Kidney (tissue), 14 donors: Measurements from ENCODE around the gene TFAP2C. TPM values are rescaled to one million over a fixed set of nuclear protein-coding genes. Genes with fewer than 3 reads are reported as not detected.

Experiments used
- DNase-seq, 5 donors: peaks; one replicate each; pipeline ENCODE4 v3.0.0-alpha.2; 2013 to 2020
- FAIRE-seq: peaks from 2 replicates; lab custom pipeline; 2012; peaks lifted over from hg19 to GRCh38; lab: Jason Lieb, UNC
- H3K27ac ChIP-seq, 2 donors: one replicate each; pipeline ENCODE4 v1.7.0; 2013; ENCODE audit warnings: low read depth in 2 of 2, low read length in 2 of 2, inconsistent platforms in 1 of 2
- H3K27me3 ChIP-seq: one replicate; pipeline ENCODE4 v1.7.1; 2013; ENCODE audit warnings: low read length, inconsistent platforms; ENCODE audit not compliant: control insufficient read depth, insufficient read depth
- H3K36me3 ChIP-seq, 3 donors: one replicate each; pipeline versions ENCODE4 v1.7.0 to v1.7.1; 2013; ENCODE audit warnings: low read length in 3 of 3, control low read depth in 1 of 3, inconsistent platforms in 1 of 3; ENCODE audit not compliant: insufficient read depth in 3 of 3, control insufficient read depth in 2 of 3
- H3K4me1 ChIP-seq, 3 donors: one replicate each; pipeline versions ENCODE4 v1.7.0 to v1.7.1; 2013; ENCODE audit warnings: low read length in 3 of 3, inconsistent platforms in 1 of 3, low read depth in 1 of 3; ENCODE audit not compliant: control insufficient read depth in 2 of 3, insufficient read depth in 2 of 3
- H3K4me3 ChIP-seq, 3 donors: one replicate each; pipeline versions ENCODE4 v1.7.0 to v1.8.1; 2013; ENCODE audit warnings: low read length in 3 of 3, control low read depth in 1 of 3, inconsistent platforms in 1 of 3
- H3K9ac ChIP-seq, 3 donors: one replicate each; pipeline versions ENCODE4 v1.7.0 to v1.7.1; 2013; ENCODE audit warnings: low read length in 3 of 3, control low read depth in 1 of 3, inconsistent platforms in 1 of 3
- H3K9me3 ChIP-seq, 3 donors: one replicate each; pipeline versions ENCODE4 v1.7.0 to v1.7.1; 2013; ENCODE audit warnings: low read length in 3 of 3, control low read depth in 1 of 3, inconsistent platforms in 1 of 3; ENCODE audit not compliant: control insufficient read depth in 2 of 3, insufficient read depth in 1 of 3
- CTCF ChIP-seq: IDR thresholded peaks from 3 replicates; pipeline ENCODE4 v1.5.1; 2012; ENCODE audit warnings: mild to moderate bottlenecking, moderate library complexity, borderline replicate concordance; ENCODE audit not compliant: insufficient read depth; ENCODE audit errors: extremely low read depth
- intact Hi-C: fragments of 100-400 bp; cut with DNase I; formaldehyde crosslinking; loops from one replicate; pipeline ENCODE4 v1.11.1; 2022
- polyA plus RNA-seq: library from polyadenylated mRNA; stranded (reverse); fragments of 350-450 nt; fragmentation: Illumina TruSeq; extraction: RNeasy Lipid Tissue Mini Kit (QIAGEN cat#74804); gene quantifications from one replicate; pipeline ENCODE4 v1.2.3, GENCODE V29; 2014; ENCODE audit warnings: low read depth, low replicate concordance; ENCODE audit not compliant: insufficient read depth
- total RNA-seq: library from RNA; stranded (reverse); fragmentation: NEBNext Ultra II Directional; extraction: Animal tissue kit (Norgen Biotek cat#: 25700); gene quantifications from one replicate; pipeline ENCODE4 v1.2.1, GENCODE V29; 2021
- donor health status: control.
- donor health status: control.
- donor health status: control.
- donor health status: control.
- donor health status: control.
- donor health status: DM: yes; HTN: yes; CAD: no.
- donor health status: Normal renal cell carcinoma (clear cell type).

TFAP2C gene
- total and polyA plus RNA-seq, 2 donors from 2014 or later = 0.65 to 1.4 TPM

- TF ChIP-seq CTCF = no peak
- H3K4me3 ChIP-seq = no peak overlapping the region
- H3K9ac ChIP-seq = no peak overlapping the region
- FAIRE-seq (no peak), DNase-seq (no peak)
- no peaks in the 10 kb centered on the region for H3K27me3 ChIP-seq
- H3K9me3 ChIP-seq = no peaks in the 10 kb centered on the region
- intact Hi-C loops = no loop called here
- no peaks in the 10 kb centered on the region for H3K36me3 ChIP-seq
- H3K4me1 ChIP-seq = no peaks in the 10 kb centered on the region
- H3K27ac ChIP-seq = no peak overlapping the region
Measured at GRCh38 chr20:56604673-56605072, 24.4 kb upstream of the TFAP2C start.

DNA sequence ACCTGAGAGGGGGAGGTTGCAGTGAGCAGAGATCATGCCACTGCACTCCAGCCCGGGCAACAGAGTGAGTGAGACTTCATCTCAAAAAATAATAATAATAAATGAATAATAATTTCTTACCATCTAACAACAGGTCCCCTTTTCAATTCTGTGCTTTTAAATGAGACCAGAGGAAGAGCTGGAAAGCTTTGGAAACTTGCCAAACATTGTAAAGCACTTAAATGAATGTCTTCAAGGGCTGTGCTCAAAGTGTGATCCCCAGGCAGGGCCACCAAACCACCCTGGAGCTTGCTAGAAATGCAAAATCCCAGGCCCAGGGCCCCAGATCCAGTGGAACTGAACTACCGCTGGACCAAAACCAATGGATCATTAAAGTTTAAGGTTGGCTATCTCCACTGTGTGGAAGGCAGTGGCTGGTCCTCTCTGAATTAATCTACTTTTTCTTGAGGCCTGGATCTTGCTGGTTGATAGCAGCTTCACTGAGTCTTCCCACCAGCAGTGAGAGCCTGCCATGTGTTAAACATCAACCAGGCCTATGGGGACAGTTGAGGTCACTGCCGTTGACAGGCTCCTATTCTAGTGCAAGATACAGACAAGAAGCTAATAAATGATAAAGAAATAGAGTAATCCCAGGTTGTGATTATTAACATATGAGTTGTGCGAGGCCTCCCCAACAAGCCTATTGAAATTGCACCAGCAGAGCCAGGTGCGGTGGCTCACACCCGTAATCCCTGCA lies 23.7 kb upstream of the TFAP2C start:
- Histone ChIP-seq H3K4me3 (no peak overlapping the region), H3K27me3 (no peaks in the 10 kb centered on the region), H3K9me3 (no peaks in the 10 kb centered on the region), H3K4me1 (no peaks in the 10 kb centered on the region), H3K36me3 (no peaks in the 10 kb centered on the region), H3K9ac (no peak overlapping the region), H3K27ac (no peak overlapping the region)
- peak in 1 of 5 donors; percentile 37 for DNase-seq
- intact Hi-C loops = no loop called here
- no peak for FAIRE-seq
- no peak for TF ChIP-seq CTCF

GRCh38 chr20:56606174-56606945 lies 22.7 kb upstream of the TFAP2C start:
- no peak overlapping the region for H3K9ac ChIP-seq
- no peak for TF ChIP-seq CTCF
- DNase-seq = peak in 1 of 5 donors; percentile 72
- no peak overlapping the region for H3K27ac ChIP-seq
- no peaks in the 10 kb centered on the region for H3K9me3 ChIP-seq
- no peak overlapping the region for H3K4me3 ChIP-seq
- intact Hi-C loops = no loop called here
- FAIRE-seq = no peak
- no peaks in the 10 kb centered on the region for H3K27me3 ChIP-seq
- no peaks in the 10 kb centered on the region for H3K4me1 ChIP-seq
- H3K36me3 ChIP-seq = no peaks in the 10 kb centered on the region
